C4-2B (cell line): ENCODE measurements around the gene SLC39A11.

Experiments
- CTCF ChIP-seq: fragments of 450-650 bp; conservative IDR thresholded peaks from 2 replicates; pipeline ENCODE4 v1.5.1; 2017; ENCODE audit warnings: mild to moderate bottlenecking
- ZFX ChIP-seq: fragments of 450-650 bp; IDR thresholded peaks from 2 replicates; pipeline ENCODE4 v1.6.1; 2017

- TF ChIP-seq CTCF (no peak), ZFX (no peak)
Observed at GRCh38 chr17:73074566-73074965, 17.9 kb downstream of the SLC39A11 start.
